Ishikawa (cell line): ENCODE measurements around the gene FAM3D.

Experiments used
- CEBPB ChIP-seq: IDR thresholded peaks from 2 replicates; pipeline ENCODE4 v1.6.1; 2012
- EGR1 ChIP-seq: IDR thresholded peaks from 2 replicates; pipeline ENCODE4 v1.6.1; 2012
- FOXM1 ChIP-seq: IDR thresholded peaks from 2 replicates; pipeline ENCODE4 v1.6.1; 2012; ENCODE audit warnings: low read depth, borderline replicate concordance
- MAX ChIP-seq: IDR thresholded peaks from 2 replicates; pipeline ENCODE4 v1.6.1; 2012
- RAD21 ChIP-seq: IDR thresholded peaks from 2 replicates; pipeline ENCODE4 v1.6.1; 2012; ENCODE audit warnings: low read depth
- TEAD4 ChIP-seq: IDR thresholded peaks from 2 replicates; pipeline ENCODE4 v1.6.1; 2012
- USF1 ChIP-seq: IDR thresholded peaks from 2 replicates; pipeline ENCODE4 v1.6.1; 2012

GRCh38 chr3:58667704-58668103 lies 1.1 kb upstream of the FAM3D start:
- TF ChIP-seq RAD21 = no peak
- no peak for TF ChIP-seq FOXM1
- no peak for TF ChIP-seq CEBPB
- no peak for TF ChIP-seq USF1
- no peak for TF ChIP-seq TEAD4
- no peak for TF ChIP-seq EGR1
- no peak for TF ChIP-seq MAX
